HG02885 (cell line): ENCODE results near the gene INTS6L.

Experiments used
- ATAC-seq: cut with Tn5 transposase; IDR thresholded peaks from one replicate; pipeline ENCODE4 v1.9.1; 2021; ENCODE audit warnings: mild to moderate bottlenecking; ENCODE audit not compliant: unreplicated experiment, poor library complexity

Gene INTS6L

DNA sequence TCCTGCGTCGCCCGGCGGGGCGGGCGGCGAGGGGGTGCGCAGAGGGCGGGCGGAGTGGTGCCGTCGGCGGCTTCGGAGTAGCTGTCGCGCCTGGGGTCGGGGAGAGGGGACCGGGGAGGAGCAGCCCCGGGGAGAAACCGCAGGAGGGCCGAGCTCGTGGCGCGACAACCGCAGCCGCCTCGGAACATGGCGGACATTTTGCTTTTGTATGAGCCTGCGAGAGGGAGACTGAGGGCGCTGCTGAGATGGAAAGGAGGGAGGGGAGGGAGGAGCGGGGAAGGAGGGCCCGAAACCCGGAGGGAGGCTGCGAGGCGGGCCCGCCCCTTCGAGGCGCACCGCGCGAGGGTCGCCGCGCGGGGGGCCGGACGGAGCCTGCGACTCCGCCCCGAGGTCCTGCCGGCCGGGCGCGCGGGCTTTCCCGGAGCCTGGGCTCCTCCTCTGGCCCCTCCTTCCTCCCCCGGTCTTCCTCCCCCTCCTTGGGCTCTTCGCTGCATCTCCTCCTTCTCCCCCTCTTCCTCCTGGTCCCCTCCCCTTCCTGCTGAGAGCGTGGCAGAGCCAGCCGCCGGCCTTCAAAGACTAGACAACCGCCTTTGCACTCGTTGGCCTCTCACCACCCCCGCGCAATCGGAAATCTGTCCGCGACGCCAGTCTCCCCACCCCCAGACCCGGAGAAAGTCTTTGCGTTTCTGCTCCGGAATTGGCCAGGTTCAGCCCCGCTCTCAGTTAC lies 1.1 kb downstream of the INTS6L start:
- ATAC-seq, result peak; percentile 75

DNA sequence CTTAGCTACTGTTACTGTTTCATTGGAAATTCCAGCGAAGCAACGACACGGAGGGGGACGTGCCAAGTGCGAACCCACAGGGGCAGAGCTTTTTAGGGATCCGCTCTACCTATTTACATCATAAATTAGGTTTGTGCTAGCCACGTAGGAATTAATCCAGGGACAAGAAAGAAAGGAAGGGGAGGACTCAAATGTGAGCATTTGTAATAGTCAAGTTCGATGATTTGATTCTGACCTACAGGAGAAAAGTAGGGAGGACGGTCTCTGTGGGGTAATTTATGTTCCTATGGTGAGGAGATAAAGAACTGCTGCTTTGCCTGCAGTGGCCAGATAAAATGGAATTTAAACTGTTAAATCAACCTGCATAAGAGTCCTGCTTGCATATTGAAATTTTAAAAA lies 1.7 kb downstream of the INTS6L start:
- no peak for ATAC-seq

GRCh38 chrX:135522878-135523693 lies 2.6 kb downstream of the INTS6L start:
- no peak for ATAC-seq

DNA sequence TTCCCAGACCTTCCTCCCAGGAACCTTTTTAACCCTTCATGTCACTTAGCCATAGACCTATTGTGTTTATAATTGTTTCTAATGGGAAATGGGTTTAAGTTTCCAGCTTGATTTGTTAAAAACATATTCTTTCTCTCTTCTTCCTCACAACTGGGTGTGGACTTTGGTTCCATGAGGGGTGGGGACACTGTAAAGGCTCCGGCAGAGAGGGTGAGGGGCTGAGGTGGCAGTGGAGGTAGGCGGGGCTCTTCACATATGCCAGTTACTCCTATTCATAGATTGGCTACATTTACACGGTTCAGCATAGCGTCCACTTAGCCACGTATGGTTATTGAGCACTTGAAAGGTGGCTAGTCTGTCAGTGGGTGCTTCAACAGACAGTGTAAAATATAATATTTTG lies 7.8 kb downstream of the INTS6L start:
- ATAC-seq, result no peak

DNA sequence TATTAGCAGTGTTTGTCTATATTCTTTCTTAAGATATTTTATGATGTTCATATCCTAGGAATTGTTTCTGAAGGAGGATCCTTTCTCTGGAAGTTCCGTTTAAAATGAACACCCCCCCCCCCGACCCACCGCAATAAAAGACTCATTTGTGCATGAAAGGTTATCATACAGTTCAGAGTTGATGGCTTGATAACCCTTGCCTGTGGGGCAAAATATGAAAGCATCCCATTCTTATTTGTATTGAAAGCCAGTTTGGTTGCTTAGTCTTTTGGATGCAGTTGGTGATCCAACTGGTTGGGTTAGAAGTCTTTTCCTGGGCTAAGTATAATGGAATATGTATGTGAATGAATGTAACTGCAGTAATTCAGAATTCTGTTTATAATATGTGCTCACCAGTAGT lies 8.3 kb downstream of the INTS6L start:
- ATAC-seq, result no peak

DNA sequence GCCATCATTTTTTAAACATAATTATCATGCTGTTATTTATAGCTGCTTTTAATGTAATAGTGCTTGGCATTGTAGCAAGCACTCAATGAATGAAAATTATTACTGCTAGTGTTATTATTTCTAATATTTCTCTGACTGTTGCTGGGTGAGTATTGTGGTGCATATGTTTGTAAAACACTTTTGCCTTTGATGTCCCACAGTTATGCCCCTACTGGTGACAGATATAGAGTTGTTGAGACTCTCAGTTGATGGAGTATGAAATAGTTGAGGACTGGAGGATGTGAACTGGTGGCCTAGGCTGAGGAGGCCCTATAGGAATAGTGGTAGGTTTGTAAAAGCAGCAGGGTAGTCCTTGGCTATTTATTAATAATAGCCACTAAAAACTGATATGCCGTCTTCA lies 9.6 kb downstream of the INTS6L start:
- ATAC-seq, result no peak

- ATAC-seq, result no peak
Measured at GRCh38 chrX:135531813-135532212, 11.4 kb downstream of the INTS6L start.

DNA sequence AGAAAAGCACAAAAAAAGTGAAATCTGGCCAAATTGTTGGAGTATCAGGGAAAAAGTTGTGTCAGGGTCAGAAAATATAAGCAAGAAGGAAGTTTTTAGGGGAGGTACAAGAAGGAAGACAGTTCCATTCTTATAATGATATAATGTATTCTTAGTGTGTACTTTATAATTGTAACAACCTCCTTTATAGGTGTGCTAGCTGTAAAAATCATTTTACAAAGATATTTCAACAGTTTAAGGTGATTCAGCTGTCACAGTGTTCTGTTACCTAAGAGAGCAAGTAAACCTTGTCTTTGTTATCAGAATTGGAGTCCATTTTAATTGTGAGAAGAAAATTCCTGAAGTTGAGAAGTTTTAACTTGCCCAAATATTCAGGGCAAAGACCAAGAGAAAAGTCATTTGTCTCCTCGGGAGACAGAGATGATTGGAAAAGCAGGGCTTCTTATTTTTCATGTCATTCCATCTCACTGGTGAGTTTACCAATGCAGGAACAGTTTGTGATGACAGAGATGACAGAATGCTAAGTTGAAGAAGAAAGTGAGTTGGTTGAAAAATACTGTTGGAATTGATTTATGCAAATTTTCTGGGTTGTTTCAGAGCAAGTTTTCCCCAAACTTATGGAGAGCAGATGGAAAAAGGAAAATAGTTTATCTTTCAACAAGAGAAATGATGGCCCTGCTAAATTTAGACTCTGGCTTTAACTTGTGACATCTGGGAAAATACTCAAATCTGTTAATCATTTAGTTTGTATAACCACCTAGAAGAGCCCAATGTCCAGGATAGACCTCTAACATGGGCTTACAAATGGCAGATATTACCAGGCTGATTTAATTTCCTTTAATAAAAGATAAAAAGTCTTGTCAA lies 14.8 kb downstream of the INTS6L start:
- ATAC-seq, result no peak

GRCh38 chrX:135536877-135537276 lies 16.4 kb downstream of the INTS6L start:
- ATAC-seq, result no peak

DNA sequence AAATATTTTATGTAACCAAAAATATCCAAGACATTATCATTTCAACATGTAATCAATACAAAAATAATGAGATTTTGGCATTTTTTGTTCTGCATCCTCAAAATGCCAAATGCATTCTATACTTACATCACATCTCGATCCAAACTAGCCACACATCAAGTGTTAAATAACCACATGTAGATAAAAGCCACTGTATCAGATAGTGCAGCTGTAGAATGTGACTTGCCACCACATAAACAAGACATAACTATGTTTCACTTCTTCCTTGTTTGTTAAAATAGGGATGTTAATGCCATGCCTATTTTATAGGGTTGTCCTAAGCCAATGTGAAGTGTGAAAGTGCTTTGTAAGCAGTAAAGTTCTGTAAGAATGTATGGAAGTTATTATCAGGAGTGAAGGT lies 20.9 kb downstream of the INTS6L start:
- ATAC-seq, result no peak

DNA sequence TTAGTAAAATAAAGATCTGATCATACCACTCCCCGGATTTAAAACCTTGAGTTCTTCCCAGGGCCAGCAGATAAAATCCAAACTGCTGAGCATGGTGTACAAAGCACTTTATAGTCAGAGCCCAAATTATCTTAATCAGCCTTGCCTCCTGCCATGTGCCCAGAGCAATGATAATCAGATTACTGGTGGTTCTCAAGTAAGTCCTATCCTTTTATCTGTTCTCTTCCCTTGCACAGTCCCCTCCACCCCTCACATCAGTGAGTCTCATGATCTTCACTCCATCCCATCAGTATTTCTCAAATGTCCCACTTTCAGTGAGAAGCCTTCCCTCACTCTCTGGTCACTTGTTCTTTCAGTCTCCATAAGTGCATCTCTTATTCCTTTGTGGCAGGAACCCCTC lies 22.7 kb downstream of the INTS6L start:
- ATAC-seq, result no peak

DNA sequence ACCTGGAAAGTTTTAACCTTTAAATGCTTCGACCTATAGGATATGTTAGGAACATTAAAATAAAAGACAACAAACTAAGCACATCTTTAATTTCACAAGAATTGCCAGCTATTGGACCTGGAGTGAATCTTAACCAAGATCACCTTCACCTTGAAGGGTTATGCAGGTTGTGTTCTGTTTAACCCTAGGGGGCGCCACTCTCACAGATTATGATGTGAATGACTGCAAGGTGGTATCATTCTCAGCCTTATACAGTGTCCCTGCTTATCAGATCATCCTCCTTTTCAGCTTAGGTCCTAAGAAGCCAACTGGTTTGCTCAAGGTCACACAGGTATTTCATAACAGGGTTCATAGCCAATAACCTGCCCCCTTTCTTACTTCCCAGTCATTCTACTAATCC lies 23.5 kb downstream of the INTS6L start:
- peak; percentile 39 for ATAC-seq

DNA sequence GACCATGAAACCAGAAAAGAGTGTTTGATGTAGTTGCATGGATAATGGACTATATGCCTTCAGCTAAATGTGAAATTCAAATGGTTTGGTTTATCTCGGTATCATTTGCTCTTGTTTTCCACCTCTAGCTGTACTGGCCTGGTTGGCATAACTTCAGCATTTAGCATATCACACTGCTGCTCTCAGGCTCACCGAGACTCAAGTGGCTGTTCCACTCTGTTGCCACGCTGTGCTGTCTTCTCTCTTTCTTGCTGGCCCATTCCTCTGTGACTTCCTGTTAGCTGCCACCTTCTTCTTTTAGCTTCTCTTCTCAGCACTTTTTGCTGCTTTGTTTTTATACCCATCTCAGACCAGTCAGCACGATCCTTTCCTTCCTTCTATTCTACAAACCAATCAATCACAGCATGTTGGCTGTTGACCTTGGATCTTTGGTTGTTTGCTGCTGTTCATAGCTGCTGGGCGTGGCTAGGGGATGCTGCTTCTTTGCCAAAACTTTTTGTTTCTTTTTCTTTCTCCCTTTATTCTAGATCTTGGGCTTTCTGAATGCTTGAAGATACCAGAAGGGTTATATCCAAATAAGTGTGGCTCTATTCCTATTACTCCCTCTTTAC lies 24.0 kb downstream of the INTS6L start:
- ATAC-seq, result peak; percentile 51

- ATAC-seq, result no peak
Measured at GRCh38 chrX:135547767-135548166, 27.3 kb downstream of the INTS6L start.

DNA sequence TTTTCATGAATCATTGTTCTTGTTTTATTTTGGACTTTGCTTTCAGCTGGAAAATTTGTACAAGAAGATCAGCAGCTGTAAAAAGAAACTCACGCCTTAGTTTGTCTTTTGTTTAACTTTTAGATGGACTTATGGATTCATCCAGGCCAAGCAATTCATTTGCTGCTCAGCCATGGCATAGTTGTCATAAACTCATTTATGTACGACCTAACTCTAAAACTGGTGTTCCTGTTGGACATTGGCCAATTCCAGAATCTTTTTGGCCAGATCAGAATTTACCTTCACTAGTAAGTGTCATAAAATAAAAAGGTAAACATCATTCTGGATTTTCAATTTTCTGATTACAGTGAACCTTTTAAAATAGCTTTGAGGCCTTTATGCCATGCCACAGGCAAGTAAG lies 29.1 kb downstream of the INTS6L start:
- ATAC-seq, result no peak

- peak; percentile 76 for ATAC-seq
Measured at GRCh38 chrX:135556055-135556454, 35.6 kb downstream of the INTS6L start.

DNA sequence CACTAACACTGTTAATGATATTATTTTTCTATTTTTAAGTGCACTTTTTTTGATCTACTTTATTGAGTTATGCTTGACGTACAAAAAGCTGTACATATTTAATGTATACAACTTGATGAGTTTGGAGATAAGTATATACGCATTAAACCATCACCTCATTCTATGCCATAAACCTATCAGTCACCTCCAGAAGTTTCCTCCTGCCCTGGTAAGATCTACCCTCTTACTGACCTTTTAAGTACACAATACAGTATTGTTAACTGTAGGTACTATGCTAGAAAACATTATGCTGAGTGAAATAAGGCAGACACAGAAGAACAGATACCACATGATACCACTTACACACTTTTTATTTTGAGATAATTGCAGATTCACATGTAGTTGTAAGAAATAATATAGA lies 36.9 kb downstream of the INTS6L start:
- ATAC-seq, result no peak

DNA sequence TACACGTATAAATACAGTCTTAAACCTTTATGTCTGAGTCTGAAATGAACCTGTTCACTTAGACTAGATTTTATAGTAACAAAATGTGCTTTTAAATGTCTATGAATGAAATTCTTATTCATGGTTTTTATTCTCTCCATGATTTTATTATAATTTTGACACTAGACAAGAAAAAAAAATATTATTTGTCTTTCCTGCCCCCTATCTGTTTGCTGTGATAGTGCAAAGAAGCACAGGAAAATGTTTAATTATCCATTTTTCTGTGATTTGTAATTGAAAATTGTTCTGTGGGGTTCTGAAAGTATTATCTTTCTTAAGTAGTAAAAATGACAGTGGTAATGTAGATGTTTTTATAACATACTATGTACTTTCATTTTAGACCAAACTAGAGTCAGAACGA lies 52.0 kb downstream of the INTS6L start:
- no peak for ATAC-seq

- ATAC-seq, result no peak
Measured at GRCh38 chrX:135581496-135581895, 61.0 kb downstream of the INTS6L start.

DNA sequence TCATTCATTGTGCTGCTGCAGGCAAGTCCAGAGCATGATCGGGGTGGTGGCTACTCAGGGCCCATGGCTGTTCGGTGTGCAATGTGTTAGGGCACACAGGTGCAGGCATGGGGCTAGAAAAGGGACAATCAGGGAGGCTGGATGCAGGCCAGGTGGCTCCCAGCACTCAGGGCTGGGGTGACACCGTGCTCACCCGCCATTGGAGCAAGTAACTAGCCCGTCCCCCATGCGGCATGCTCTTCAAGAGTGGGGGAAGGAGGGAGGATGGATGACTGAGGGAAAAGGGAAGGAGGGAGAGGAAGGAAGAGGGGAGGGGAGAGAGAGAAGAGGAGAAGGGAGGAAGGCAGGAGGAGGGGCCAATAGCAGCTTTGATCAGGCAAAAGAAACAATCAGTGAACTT lies 64.7 kb downstream of the INTS6L start:
- no peak for ATAC-seq

DNA sequence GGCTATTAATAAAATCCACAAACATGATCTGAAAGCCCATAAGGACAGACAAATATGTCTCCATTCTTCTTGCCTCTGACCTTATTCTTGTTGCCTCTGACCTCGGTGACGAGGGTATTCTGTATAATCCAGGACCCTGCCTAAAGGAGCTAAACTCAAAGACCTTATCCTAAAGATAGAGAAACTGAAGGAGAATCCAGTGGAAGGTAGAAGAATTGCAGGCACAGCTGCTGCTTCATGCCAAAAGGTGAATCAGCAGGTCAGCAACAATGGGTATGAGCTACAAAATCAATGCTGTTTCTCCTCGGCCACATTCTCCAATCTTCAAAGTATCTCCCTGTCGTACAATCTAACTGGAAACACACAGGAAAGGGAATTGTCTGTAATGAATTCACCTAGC lies 71.4 kb downstream of the INTS6L start:
- ATAC-seq, result no peak
